CD4-positive, alpha-beta T cell treated with Interleukin-15 for 4 hours (primary cell): ENCODE results near the gene RNASE8.
"Not testable (repeated sequence)": the region's sequence is repeated elsewhere in the genome, so short reads cannot be mapped to it uniquely, and the experiment has no call there.

ENCODE experiments used
- DNase-seq: peaks from one replicate; pipeline ENCODE4 v3.0.0-alpha.2; 2020; ENCODE audit warnings: low spot score

RNASE8 gene

GRCh38 chr14:21030531-21030930, 27.1 kb upstream of the RNASE8 start:
- no peak for DNase-seq

GRCh38 chr14:21032326-21033132, 25.1 kb upstream of the RNASE8 start:
- no peak for DNase-seq

GRCh38 chr14:21033133-21033698, 24.4 kb upstream of the RNASE8 start:
- DNase-seq: no peak

- DNase-seq: no peak
These were observed 22.9 kb upstream of the RNASE8 start, which contains the start of gene RNASE13 for GRCh38 chr14:21034707-21035106. TSS of gene RNASE13 (minus strand) at chr14:21034807. CDS start at chr14:21034288, 519 bp downstream.

GRCh38 chr14:21036751-21037150, 20.9 kb upstream of the RNASE8 start:
- no peak for DNase-seq

GRCh38 chr14:21037156-21037555, 20.5 kb upstream of the RNASE8 start:
- no peak for DNase-seq

- DNase-seq: no peak
These were observed 18.9 kb upstream of the RNASE8 start for GRCh38 chr14:21038441-21039422.

GRCh38 chr14:21039585-21040369, 17.8 kb upstream of the RNASE8 start:
- peak; percentile 41 for DNase-seq

GRCh38 chr14:21040370-21040925, 17.2 kb upstream of the RNASE8 start:
- no peak for DNase-seq

GRCh38 chr14:21040941-21041340, 16.7 kb upstream of the RNASE8 start:
- not testable (repeated sequence) for DNase-seq

- no peak for DNase-seq
These were observed 15.8 kb upstream of the RNASE8 start, which contains the start of gene RNASE7 for GRCh38 chr14:21041676-21042433. TSS of gene RNASE7 (plus strand) at chr14:21042362. CDS start at chr14:21042993, 631 bp downstream.

GRCh38 chr14:21042918-21043317, 14.7 kb upstream of the RNASE8 start:
- no peak for DNase-seq

GRCh38 chr14:21043387-21043973, 14.1 kb upstream of the RNASE8 start:
- DNase-seq: no peak

GRCh38 chr14:21043974-21044618, 13.5 kb upstream of the RNASE8 start:
- no peak for DNase-seq

- no peak for DNase-seq
These were observed 10.2 kb upstream of the RNASE8 start for GRCh38 chr14:21047378-21047781.

GRCh38 chr14:21048638-21049037, 9.0 kb upstream of the RNASE8 start:
- DNase-seq: no peak

GRCh38 chr14:21049271-21049673, 8.3 kb upstream of the RNASE8 start:
- no peak for DNase-seq

- no peak for DNase-seq
These were observed 7.0 kb upstream of the RNASE8 start for GRCh38 chr14:21050597-21050996.
